OCI-LY3 (cell line): Measurements from ENCODE around the gene ZNF726.

Experiments used
- EZH2phosphoT487 ChIP-seq: fragments of 200-600 bp; shearing (Covaris generic); IDR thresholded peaks from 2 replicates; pipeline ENCODE4 v1.6.1; 2018; ENCODE audit warnings: antibody characterized with exemption, mixed run types, low read depth
- TF ChIP-seq, protein P1 (sequence below): fragments of 200-600, 300-600 bp; sonication (generic); IDR thresholded peaks from 2 replicates; pipeline ENCODE4 v1.5.1; 2014; ENCODE audit warnings: antibody characterized with exemption, low read length, low read depth

DNA sequence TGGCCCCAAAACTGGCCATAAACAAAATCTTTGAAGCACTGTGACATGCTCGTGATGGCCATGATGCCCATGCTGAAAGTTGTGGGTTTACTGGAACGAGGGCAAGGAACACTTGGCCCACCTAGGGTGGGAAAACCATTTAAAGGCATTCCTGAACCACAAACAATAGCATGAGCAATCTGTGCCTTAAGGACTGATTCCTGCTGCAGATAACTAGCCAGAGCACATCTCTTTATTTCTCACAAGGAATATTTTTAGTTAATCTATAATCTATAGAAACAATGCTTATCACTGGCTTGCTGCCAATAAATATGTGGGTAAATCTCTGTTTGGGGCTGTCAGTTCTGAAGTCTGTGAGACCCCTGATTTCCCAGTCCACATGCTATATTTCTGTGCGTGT, 10.3 kb upstream of the ZNF726 start:
- TF ChIP-seq, protein P1, sequence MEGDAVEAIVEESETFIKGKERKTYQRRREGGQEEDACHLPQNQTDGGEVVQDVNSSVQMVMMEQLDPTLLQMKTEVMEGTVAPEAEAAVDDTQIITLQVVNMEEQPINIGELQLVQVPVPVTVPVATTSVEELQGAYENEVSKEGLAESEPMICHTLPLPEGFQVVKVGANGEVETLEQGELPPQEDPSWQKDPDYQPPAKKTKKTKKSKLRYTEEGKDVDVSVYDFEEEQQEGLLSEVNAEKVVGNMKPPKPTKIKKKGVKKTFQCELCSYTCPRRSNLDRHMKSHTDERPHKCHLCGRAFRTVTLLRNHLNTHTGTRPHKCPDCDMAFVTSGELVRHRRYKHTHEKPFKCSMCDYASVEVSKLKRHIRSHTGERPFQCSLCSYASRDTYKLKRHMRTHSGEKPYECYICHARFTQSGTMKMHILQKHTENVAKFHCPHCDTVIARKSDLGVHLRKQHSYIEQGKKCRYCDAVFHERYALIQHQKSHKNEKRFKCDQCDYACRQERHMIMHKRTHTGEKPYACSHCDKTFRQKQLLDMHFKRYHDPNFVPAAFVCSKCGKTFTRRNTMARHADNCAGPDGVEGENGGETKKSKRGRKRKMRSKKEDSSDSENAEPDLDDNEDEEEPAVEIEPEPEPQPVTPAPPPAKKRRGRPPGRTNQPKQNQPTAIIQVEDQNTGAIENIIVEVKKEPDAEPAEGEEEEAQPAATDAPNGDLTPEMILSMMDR = no peak
- TF ChIP-seq EZH2phosphoT487 = no peak
